IPS DF 19.7 (cell line): ENCODE measurements around the gene ABCA12.
"Not testable (repeated sequence)": the region's sequence is repeated elsewhere in the genome, so short reads cannot be mapped to it uniquely, and the experiment has no call there.

Source experiments
- DNase-seq: peaks from one replicate; pipeline ENCODE4 v3.0.0-alpha.2; 2013; ENCODE audit warnings: low read depth, low spot score

ABCA12 gene, protein sequence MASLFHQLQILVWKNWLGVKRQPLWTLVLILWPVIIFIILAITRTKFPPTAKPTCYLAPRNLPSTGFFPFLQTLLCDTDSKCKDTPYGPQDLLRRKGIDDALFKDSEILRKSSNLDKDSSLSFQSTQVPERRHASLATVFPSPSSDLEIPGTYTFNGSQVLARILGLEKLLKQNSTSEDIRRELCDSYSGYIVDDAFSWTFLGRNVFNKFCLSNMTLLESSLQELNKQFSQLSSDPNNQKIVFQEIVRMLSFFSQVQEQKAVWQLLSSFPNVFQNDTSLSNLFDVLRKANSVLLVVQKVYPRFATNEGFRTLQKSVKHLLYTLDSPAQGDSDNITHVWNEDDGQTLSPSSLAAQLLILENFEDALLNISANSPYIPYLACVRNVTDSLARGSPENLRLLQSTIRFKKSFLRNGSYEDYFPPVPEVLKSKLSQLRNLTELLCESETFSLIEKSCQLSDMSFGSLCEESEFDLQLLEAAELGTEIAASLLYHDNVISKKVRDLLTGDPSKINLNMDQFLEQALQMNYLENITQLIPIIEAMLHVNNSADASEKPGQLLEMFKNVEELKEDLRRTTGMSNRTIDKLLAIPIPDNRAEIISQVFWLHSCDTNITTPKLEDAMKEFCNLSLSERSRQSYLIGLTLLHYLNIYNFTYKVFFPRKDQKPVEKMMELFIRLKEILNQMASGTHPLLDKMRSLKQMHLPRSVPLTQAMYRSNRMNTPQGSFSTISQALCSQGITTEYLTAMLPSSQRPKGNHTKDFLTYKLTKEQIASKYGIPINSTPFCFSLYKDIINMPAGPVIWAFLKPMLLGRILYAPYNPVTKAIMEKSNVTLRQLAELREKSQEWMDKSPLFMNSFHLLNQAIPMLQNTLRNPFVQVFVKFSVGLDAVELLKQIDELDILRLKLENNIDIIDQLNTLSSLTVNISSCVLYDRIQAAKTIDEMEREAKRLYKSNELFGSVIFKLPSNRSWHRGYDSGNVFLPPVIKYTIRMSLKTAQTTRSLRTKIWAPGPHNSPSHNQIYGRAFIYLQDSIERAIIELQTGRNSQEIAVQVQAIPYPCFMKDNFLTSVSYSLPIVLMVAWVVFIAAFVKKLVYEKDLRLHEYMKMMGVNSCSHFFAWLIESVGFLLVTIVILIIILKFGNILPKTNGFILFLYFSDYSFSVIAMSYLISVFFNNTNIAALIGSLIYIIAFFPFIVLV (N-terminal part only)

DNA sequence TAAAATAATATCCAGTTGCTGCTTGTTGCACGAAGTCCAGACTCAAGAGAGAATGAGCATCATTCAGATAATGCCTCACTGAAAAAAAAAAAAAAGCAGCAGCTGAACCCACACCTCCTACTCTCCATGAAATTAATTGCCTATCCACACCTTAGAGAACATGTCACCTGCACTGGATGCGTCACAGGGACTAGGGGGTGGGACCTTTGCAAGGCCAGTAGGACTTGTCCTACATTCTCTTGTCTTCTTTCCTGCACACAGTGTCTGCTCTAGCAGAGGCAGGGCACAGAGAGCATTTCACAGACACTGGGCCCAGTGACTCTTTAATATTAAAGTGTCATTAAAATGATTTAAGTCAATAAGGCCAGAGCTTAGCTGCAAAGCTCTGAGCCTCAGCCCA is at the start of gene ABCA12:
Gene ABCA12, minus strand, starts transcription at position 148 of the 400 bp plus-strand sequence. CDS start 418 bp downstream, outside the sequence.
- DNase-seq: no peak

DNA sequence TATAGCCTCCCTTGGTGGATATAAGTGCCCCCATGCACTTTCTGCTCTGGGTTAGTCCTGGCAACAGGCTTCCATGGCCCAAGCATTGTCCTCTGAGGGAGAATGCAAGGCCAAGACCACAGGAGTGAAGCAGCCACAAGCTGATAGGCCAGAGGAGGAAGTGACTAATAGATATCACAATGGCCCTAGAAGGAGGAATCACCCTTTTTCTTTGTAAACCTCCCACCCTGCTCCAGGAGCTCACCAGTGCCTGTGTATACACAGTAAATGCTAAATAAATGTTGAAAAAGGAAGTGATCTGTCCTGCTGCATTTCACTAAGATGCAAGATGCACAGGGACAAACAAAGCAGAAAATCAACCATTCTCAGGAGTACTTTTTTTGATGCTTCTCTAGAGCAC is 49.7 kb upstream of the ABCA12 start:
- no peak for DNase-seq

DNA sequence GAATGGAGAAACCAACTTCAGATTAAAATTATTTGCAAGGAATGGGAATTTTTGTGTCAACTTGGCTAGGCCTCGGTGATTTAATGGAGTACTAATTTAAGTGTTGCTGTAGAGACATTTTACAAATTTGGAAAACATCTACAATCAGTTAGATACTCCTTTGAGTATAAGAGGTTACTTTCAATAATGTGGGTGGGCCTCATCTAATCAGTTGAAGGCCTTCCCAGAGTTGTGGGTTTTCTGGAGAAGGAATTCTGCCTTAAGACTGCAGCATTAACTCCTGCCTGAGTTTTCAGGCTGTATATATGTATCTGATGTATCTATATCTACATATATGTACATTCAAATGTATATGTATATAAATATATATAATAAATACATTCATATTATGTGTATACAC is 47.6 kb upstream of the ABCA12 start:
- DNase-seq: no peak

DNA sequence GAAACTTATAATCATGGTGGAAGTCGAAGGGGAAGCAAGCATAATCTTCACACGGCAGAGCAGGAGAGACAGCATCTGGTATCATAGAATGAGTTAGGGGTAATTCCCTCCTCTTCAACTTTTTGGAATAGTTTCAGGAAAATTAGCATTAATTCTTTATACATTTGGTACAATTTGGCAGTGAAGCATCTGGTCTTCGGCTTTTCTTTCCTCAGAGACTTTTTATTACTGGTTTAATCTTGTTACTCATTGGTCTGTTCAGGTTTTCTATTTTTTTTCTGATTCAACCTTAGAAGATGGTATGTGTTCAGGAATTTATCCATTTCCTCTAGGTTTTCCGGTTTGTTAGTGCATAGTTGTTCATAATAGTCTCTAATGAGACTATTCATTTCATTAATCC is 39.7 kb upstream of the ABCA12 start:
- no peak for DNase-seq

GRCh38 chr2:215171796-215172195 is 33.4 kb upstream of the ABCA12 start:
- DNase-seq: no peak

GRCh38 chr2:215171151-215171550 is 32.7 kb upstream of the ABCA12 start:
- DNase-seq: no peak

DNA sequence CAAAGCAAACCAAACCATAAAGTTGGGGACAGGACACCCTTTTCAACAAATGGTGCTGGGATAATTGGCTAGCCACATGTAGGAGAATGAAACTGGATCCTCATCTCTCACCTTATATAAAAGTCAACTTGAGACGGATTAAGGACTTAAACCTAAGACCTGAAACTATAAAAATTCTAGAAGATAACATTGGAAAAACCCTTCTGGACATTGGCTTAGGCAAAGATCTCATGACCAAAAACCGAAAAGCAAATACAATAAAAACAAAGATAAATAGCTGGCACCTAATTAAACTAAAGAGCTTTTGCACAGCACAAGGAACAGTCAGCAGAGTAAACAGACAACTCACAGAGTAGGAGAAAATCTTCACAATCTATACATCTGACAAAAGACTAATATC is 28.1 kb upstream of the ABCA12 start:
- not testable (repeated sequence) for DNase-seq

DNA sequence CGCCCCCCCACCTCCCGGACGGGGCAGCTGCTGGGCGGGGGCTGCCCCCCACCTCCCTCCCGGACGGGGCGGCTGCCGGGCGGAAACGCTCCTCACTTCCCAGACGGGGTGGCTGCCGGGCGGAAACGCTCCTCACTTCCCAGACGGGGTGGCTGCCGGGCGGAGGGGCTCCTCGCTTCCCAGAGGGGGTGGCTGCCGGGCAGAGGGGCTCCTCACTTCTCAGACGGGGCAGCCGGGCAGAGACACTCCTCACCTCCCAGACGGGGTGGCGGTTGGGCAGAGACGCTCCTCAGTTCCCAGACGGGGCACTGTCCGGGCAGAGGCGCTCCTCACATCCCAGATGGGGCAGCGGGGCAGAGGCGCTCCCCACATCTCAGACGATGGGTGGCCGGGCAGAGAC is 24.9 kb upstream of the ABCA12 start:
- not testable (repeated sequence) for DNase-seq

GRCh38 chr2:215161301-215161829 is 22.9 kb upstream of the ABCA12 start:
- no peak for DNase-seq

DNA sequence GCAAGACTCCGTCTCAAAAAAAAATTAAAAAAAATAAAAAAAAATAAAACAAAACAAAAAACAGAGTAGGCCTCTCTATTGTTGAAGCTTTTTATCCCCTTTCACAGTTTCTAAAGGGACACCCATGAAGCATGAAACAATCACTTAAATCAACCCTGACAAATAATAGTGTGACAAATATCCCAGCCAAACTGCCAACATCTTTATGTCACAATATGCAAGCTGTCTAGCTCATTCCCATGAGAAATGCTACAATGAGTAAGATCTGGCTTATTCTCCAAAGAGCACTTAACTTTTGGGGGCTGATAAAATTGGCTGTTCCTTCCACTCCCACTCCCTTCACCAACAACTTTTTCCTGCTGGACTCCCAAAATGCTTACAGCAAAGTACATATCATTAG is 21.7 kb upstream of the ABCA12 start:
- no peak for DNase-seq

- DNase-seq: no peak
These were observed 18.0 kb upstream of the ABCA12 start for GRCh38 chr2:215156453-215156852.

DNA sequence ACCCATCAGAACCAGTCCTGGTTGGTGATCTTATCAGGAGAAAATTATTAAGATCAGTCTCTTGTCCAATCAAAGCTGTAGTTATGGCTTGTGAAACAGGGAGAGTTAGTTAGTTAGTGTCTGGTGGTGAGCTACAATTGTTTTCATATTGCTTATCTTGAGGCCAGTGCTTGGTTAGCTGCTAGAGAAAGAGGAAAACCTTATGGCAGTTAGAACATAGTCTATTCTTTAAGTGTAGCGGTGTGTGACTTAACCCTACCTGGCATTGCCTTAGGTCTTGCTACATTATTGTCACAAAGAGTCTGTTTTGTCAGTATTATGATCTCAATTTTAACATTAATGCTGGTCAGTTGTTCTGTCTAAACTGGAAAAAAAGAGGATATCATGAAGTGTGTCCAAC is 11.5 kb upstream of the ABCA12 start:
- DNase-seq: no peak

DNA sequence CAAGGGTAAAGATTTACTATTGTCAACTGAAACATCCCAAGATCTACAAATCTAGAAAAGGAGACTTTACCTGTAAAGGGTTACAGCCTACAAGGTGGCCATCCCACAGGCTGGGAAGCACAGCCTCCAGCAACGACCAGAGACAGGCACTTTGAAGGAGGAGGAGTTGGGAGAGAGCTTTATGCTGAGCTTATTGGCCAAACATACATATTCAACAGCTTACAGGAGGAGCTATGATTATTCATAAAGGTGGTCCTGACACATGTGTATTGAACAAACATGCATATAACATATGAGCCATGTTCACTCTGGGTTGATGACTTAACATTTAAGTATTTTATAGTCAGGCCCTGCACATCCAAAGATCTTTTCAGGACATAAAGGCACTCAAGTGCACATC is 11.1 kb upstream of the ABCA12 start:
- DNase-seq: no peak

- no peak for DNase-seq
These were observed 10.6 kb upstream of the ABCA12 start for GRCh38 chr2:215149060-215149459.

DNA sequence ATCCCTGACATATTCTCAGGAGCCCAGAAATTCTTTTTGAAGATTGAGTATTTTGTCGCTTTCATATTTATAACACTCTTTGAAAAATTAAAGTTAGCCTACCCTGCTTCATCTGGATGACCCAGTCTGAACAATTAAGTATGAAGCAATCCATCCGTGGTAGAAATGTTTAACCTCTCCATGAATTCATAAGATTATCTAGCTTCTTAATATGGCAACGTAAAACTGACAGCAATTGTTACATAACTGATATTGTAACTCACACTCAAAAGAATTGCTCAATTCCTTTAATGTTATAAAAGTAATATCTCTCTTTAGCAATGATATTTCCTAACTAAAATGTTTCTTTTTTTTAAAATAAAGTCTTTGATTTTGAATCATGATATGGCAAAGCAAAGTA is 7.2 kb upstream of the ABCA12 start:
- DNase-seq: no peak

DNA sequence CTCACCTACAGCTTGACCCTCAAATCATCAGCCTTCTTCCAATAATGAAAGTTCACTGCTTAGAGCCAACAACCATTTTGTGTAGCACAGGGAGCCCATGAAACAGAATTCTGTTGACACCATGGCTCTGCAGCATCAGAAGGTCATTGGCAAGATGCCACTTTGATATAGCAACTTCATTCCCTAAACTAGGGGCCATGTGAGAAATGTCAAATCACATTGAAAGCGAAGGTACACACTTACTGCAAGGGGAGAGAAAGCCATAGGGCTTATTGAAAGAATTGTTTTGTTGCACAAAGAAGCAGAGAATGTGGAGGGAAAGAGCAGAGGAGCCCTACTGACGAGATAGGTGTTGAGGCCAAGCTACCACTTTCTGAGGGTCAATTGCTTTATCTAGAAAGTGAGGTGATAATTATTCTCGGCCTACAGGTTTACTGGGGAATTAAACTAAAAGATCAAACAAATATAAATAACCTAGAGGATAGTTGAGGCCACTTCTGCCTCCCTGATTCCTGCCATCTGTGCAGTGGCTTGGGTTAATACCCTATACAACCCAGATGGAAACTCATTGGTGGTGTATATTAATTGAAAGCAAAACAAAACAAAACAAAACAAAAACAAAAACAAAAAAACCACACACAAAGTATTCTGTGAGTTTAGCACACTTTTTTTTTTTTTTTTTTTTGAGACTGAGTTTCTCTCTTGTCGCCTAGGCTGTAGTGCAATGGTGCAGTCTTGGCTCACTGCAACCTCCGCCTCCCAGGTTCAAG is 5.9 kb upstream of the ABCA12 start:
- no peak for DNase-seq

DNA sequence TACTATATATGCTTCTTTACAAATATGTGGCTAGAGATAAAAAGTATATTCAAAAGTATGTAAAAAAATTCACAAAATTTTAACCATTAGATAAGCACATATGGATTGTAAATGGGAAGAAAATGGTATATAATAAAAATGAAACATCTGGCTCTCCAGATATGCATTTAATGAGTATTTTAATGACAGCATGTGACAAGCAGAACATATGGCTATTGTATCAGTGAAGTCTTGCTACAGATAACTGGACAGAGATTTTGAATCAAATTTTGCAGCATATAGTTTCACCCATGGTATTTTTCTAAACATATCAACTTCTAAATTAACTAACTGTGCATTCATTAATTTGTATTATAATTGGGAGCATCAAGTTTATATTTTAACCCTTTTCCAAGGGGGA is 5.0 kb upstream of the ABCA12 start:
- DNase-seq: no peak

GRCh38 chr2:215141706-215142105 is 3.3 kb upstream of the ABCA12 start:
- DNase-seq: no peak

DNA sequence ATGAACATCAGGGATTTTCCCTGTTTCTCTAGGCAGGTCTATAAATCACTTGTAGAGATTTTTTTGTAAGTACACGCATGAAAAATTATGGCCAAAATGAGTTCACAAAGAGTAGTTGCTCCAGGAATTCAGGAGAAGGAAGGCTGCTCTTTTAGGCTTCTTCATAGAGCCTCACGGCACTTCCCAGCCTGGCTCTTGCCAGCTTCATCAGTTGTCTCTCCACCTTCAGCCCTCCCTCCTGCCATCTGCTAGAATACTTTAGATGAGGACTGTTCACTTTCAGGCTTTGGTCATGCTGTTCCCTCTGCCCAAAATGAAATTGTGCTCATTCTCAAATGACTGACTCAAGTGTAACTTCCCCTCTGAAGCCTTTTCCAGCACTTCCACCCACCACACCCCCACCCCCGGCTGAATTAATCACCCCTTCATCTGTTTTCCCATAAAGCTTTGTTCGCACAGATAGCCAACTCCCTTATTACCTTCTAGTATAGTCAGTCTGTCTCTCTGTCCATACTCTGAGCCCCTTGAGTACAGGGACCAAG is 1.8 kb upstream of the ABCA12 start:
- no peak for DNase-seq

DNA sequence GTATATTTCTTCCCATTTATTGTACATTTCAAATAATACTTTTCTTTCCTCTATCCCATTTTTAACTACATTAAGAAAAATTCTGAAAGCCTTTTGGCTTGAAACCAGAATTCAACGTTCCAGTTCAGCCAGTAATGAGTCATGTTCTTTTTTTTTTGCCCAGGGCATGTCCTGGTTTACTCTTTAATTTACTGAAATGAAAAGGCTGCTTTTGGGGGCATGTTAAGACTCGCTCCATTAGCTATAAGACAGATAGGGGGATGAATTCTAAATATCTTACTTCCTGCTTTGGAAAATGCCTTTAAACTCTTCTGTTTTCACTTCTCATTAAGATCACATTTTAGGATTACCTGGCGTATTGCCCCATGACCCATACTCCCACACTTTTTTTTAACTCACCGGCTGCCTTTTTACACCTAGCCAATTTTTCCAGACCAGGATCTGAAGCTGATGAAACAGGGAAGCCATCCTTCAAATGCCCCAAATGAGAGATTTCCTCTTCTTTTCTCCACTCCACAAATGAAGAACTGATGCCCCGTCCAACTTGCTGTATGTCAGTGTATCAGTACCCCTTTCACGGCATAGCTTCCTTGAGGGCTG is 585 bp downstream of the ABCA12 start:
- no peak for DNase-seq
